Ramos (cell line): ENCODE results near the gene LHFPL2.

Experiments used
- in situ Hi-C: fragments of 300-500 bp; cut with MboI; formaldehyde crosslinking; loops from one replicate; pipeline ENCODE4 v1.14.3; 2022; ENCODE audit warnings: low sequenced_read_pairs; ENCODE audit not compliant: unreplicated experiment

Gene LHFPL2

DNA sequence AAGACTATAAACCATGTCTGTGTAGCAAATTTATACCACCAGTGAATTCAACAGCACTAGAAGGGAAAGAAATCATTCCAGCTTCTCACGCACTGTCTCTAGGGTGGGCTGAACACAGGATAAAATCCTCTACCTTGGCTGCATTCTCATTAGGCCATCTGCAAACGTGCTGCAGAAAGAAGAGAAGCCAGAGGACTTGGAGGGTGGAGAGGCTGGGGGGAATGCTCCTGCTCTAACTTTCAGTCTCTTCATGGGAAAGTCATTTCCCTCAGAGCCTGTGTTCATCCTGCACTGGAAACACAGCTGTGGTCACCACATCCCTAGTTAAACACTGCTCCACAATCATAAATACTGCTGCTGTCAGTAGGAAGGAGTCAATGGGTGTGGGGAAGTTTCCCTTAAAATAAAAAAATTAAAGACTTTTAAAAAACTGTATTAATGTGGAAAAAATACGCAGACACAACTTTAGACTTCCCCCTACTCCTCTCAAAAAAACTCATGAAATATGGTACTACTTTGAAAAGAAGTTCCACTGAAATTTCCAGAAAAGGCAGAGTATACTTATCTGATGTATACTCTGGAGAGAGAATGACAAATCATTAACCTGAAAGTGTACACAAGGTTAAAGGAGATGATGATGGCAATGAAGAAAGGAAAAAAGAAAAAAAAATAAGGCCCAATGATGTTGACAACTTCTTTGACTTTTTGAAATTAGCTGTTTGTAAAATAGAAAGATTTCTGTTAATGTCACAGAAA, 46.8 kb downstream of the LHFPL2 start:
- in situ Hi-C loops, result no loop called here

DNA sequence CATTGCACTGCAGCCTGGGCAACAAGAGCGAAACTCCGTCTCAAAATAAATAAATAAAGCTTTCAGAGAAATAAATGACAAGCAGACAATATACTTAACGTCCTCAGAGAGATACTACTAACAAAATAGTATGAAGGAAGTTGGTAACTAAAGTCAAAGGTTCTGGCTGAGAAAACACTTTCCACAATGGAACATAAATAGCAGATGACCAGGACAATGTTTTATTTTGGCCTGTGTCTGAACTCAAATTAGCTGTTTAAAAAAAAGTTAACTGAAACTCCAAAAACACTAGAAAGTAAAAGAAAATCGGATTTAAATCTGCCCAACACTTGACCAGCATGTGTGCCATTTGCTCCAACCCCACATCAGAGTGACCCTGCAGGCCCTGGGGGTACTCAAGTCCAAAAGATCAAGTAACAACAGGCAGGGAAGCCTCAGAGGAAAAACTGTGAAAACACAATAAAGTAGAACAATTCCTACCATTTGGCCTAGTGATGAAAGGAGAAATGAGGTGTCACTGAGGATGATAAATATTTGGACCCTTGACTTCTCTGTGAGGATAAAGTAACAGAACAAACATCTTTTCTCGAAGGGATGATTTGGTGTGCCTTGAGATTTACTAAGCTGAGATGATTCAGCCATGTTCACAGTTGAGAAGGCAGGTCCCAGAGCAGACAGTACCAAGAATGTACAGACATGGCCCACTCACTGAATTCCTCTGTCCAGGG, 47.7 kb downstream of the LHFPL2 start:
- in situ Hi-C loops, result no loop called here

DNA sequence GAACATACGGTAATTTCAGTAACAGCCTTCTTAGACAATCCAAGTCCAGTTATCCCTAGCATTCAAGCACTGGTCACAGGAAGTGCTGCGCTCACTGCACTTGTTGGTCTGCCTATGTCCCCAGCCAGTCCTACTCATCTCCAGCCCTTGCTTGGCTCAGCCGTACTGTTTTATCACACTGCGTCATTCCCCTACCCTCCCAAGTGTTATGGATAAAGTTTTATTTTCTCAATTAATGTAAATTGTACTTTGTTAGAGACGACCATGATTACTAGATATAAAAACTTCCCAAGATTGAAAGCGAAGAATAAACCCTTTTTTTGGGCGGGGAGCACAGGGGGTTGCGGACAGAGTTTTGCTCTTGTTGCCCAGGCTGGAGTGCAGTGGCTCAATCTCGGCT, 49.6 kb downstream of the LHFPL2 start:
- in situ Hi-C loops, result no loop called here

DNA sequence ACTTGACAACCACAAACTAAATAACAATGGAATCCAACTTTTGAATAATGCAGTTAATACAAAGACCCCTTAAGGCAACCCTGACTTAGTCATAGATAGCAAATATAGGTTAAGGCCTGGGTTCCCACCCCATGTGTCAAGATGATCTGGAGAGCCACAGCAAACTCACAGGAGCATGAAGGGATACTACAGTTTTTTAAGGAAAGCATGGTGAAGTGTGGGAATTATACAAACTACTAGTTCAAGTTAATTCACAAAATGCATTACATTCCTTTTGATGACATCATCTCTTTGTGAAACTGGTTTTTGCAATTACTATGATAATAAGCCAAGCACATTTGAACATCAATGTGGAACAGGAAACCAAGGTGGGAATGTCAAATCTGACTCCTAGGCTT, 50.6 kb downstream of the LHFPL2 start:
- in situ Hi-C loops, result no loop called here

DNA sequence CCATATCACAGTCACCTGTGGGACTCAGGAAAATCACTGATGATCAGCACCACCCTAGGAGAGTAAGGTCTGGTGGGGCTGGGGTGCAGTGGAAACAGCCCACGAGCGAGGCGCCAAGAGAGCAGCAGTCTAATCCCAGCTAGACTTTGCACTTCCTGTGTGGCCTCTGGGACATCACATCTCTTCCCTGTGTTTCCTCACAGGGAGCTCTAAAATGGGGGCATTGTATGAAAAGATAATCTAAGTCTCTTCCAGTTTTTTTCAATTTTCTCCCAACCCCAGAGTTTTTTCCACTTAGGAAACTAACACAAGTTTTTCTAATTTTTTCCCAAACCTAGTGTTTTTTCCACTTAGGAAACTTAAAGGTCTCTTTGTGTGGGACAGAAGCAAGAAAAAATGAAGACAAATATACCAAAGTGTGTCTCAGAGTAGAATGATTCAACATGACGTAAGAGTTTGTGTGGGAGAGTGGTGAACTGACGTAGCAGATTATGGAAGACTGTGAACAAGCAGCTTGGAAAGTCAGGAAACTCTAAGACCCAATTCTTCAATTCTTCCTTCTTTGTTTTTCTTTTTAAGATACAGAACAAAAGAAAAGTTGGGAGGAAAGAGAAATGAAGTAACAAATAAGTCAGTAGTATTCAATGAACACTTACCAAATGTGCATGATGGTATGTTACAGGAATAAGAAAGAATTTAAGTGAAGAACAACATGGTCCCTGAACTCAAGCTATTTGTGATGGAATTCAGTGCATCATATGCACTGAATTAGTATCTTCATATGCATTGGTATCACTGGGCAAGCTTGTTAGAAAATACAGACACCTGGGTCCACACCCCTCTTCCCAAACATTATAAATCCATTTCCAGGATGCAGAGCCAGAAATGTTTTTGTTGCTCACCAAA, 51.3 kb downstream of the LHFPL2 start:
- in situ Hi-C loops, result no loop called here

DNA sequence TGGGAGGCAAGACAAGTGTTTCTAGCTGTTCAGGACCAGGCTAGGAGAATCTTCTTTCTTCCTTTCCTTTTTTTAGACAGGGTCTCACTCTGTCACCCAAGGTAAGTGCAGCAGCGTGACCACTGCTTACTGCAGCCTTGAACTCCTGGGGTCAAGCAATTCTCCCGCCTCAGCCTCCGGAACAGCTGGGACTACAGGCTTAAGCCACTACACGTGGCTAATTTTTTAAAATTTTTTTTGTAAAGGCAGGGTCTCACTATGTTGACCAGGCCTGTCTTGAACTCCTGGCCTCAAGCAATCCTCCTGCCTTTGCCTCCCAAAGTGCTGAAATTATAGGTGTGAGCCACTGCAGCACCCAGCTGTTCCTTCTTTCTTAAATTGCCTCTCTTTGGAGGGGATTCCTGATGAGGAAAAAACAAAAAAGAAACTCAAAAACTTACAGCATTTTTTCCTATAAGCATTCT, 53.1 kb downstream of the LHFPL2 start:
- in situ Hi-C loops, result no loop called here

DNA sequence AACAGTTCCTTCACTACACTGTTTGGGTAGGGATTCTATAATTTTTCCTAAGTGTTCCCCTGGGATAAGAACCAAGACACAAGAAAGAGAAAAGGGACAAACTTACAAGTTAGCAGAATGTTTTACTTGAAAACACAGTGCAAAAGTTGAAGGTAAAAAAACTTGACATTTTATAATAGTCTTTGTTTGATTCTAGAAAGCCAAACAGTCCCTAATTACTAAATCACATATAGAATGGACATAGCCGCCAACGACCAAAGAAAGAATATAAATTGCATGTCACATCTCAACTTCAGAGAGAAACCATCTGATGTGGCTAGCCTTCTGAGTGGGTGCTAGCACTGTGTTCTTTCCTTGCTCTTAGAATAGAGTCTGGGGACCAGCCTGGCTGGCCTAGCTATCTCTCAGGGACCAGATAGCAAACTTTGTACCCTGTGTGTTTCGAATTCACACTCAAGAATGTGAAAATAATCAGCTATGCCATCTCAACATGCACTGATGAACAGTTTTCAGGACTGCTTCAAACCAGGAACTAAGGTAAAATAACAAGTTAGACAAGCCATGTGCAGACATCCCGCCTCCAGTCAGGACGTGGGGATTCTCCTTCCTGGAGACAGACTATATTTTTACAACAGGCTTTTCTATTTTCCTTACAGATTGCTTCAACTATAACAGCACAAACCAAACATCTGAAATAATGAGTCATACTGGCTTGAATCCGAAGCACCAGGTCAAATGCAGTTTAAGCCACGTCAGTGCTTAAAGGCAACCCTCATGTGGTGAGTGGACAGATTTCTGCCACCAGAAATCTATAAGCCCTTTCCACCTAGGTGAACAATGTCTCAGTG, 53.7 kb downstream of the LHFPL2 start:
- in situ Hi-C loops, result no loop called here

DNA sequence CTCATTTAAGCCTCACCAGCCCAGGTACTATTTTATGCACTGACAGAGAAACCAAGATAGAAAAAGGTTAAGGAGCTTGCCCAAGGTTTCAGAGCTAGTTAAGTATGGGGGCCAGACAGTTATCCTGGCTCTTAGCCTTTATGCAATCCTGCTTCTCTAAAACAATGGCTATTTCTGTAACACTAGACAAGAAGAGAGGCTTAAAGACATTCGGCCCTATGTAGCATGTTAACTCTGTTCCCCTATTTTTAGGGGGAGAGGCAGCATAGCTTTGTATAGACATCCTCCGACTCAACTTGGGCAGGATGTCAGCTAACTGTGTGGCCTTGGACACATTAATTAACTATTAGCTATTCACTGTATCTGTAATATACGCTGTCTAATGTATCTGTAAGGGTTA, 54.6 kb downstream of the LHFPL2 start:
- in situ Hi-C loops, result no loop called here

DNA sequence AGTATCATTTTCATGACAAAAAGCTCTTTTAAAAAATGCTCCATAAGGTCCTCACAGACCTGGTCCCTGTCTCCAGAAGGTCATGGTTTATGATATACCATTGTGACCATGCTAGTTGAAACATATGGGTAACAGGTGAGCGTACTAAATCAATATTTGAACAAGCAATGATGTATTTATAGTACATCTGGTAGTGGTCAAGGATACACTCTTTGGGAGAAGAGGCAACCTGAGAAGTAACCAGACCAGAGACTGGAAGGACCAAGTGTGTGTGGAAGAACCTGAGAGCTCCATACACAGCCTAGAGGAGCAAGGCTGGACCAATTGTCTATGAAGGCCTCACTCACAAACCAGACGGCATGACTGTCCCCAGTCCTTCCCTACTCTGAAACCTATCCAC, 55.1 kb downstream of the LHFPL2 start:
- in situ Hi-C loops, result no loop called here

DNA sequence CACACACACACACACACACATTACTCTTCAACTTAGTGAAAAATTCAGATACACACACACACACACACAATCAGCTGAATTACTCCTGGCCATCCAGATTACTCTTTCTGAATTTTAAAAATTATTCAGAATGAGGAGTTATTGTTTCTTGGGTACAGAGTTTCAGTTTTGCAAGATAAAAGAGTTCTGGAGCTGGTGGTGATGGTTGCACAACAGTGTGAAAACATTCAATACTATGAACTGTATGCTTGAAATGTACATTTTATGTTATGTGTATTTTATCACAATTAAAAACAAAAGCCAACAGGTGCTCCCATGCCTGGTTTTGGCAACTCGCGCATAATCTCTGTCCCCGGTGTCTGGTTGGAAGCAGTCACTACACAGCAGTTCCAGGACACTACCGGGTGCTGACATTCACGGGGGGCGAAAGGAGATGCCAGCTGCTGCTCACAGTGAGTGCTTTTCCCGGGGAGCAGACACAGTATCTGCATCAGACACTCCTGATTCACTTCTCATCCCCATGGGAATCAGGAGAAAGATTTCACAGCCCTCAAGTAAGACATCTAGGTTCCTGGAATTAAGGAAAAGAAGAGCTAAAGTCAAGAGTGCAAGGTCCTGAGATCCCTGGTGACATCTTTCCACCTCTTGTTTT, 55.7 kb downstream of the LHFPL2 start:
- in situ Hi-C loops, result no loop called here

DNA sequence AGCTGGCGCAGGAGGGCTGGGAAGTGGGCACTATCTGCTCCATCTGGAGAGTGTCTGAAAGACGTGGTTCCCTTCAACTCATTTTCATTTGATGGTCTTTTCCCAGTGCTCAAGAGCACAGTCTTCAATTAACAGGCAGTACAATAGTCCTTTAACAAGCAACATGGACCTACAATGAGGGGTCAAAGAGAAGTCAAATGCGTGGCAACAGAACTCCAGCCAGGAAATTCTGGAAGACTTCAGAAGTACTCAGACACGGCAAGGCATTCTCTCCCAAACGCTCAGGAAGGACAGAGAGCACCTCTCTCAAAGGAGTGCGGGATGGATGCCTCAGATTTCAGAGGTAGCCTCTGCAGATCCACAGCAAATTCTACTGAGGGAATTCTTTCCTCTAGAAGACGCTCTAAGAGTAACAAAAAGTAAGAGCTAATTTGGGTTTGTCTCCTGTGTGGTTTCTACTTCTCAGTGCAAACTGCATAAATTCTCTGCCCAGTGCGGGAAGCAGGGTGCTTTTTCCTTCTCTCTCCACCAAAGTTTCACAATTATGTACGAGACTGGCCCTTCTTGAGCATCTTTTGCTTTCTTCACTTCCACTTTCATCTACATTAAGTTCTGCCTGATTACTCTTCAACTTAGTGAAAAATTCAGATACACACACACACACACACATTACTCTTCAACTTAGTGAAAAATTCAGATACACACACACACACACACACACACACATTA, 56.4 kb downstream of the LHFPL2 start:
- in situ Hi-C loops, result no loop called here

DNA sequence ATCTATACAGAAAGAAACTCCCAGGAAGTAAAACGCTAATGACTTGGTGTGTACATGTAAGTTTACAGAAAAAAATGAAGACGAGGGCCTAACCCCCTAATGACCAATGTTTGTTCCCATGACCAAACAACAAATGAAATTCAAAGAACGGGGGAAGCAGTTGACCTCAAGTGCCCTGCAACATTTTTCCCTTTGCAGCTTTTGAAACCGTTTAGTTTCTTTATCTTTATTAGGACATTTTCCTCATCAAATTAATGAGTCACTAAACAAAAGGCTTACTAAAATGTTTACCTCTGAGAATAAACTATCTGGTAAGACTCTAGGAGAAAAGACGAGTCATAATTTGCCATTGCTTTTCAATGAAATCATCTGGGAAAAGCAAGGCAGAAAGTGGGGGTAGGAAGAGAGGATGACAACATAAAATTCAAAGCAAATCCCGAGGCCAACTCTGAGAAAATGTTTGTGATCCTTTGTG, 57.4 kb downstream of the LHFPL2 start:
- in situ Hi-C loops, result no loop called here

DNA sequence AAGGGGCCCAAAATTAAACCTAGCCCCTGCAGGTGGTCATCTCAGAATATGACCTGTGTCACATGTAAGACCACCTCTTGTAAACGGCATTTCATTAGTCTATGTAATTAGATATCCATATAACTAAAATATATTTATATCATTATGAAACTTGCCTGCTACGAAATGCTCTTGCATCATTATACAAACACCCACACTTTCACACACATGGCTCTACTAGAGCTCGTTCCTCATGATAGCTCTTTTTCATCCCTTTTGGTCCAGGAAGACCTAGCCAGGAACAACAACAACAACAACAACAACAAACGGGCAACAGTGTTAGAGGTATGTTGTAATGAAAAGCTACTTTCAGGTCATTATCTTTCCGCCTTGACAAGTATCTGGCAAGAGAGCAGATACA, 58.6 kb downstream of the LHFPL2 start:
- in situ Hi-C loops, result no loop called here

DNA sequence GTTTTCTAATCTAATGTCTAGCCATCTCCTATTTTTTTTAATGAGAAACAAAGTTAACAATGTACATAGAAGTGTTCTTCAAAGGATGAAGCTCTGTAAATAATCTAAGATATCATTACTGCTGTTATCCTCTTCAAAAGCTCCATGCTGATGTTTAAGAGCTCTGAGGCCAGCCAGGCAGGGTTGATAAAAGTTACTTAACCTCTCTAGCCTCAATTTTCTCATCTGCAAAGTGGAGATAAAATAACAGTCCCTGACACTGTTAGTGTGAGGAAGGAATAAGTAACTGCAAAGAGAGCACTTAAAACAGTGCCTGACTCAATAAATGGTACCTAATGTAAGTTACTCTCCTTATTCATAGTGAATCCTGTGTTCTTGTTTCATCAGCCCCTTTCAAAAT, 60.1 kb downstream of the LHFPL2 start:
- in situ Hi-C loops, result no loop called here

DNA sequence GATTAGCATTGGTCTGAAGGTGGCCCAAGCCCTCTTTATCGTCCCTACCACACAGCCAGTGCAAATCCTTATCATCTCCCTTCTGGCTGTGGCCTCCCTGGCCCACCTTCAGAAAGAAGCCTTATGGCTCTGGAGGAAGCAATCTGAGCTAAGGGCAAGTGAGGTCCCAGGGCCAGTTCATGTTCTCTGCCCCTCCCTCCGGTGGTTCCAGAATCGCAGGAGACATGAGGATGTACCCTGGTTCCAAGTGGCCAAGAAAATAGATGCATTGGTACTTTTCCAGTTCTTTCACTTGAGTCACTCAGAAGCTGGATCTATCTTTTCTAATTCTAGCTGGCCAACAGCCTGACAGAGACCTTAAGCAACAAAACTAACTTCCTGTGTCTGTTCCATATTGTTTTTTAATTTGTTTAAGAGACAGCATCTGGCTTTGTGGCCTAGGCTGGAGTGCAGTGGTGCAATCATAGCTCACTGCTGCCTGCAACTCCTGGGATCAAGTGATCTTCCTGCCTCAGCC, 60.7 kb downstream of the LHFPL2 start:
- in situ Hi-C loops, result no loop called here

DNA sequence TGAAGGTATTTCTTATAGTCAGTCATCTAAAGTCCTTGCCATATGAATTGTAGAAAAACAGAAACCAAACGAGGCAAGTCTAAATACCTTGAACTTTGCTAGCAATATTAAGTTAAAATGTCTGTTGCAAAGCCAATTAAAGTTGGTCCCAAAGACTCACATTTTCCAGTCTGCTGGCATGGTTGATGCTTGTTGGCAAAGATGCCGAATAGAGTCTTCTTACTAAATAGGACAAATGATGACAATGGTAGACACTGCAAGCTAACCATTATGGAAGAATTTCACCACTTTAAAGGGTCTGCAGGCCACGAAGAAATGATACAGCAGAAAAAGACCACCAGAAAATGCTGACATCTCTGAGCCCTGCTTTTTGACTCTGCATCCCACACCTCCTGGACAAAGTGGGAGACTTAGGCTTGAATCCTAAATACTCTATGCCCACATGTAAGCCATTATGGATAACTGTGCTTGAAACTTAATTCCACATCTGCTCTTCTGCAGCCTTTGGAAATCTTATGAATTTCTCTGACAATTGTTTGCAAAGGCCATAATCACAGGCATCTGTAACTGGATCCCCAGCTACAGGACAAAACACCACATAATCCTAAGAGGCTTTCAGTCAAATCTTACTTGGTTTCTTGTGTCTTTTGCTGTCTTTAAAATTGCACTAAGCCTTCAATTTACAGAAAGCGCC, 61.3 kb downstream of the LHFPL2 start:
- in situ Hi-C loops, result no loop called here

DNA sequence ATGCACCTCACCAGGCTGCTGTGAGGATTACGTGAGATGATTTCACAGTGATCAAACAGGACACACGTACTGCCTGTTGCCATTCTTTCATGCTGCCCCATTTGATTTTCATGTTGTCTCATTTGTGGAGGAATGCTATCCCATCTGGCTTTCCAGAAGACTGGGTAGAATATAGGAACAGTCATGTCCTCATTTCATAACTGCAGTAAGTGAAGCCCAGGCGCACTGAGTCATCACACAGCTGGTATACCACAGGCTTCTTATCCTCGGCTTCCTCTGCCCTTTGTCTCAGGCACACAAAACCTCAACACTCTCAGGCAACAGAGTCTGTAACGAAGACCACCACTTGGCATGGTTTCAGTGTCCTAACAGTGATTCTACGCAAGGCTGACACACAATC, 62.3 kb downstream of the LHFPL2 start:
- in situ Hi-C loops, result no loop called here

DNA sequence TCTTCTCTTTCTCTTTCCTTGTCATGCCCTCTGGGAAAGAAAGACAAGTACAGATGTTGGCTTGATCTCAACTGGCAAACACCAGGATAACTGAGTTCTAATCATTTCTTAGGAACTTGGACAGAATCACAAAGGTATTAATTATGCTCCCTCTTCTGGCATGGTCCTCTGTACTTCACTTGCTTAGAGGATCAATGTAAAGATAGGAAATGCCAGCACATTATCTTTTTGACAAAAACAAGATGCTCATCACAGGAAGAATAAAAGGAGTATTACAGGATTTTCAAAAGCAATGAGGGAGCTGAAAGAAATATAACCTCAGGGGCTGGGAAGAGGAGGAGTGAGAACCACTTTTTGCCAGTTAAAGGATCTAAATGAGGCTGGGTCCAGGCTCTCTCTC, 70.6 kb downstream of the LHFPL2 start:
- in situ Hi-C loops, result no loop called here
